GM12878 (cell line): ENCODE measurements around the gene GTSE1. TPM values are rescaled to one million over a fixed set of nuclear protein-coding genes. Genes with fewer than 3 reads are reported as not detected.
A peak's percentile ranks its signal among the peaks of the same experiment; 100 is the strongest.

ENCODE experiments used
- BHLHE40 ChIP-seq, 2 experiments: fragments of 450-650 bp in 1 of 2; IDR thresholded peaks; 2 replicates each; pipeline ENCODE4 v1.6.1; 2011 to 2017; ENCODE audit warnings: low read depth in 2 of 2, borderline replicate concordance in 1 of 2, improper control_type of control experiment in 1 of 2, low read length in 1 of 2, mild to moderate bottlenecking in 1 of 2
- CBX5 ChIP-seq: sonication (generic); IDR thresholded peaks from 2 replicates; pipeline ENCODE4 v1.6.1; 2016; ENCODE audit warnings: low read depth, moderate library complexity, mild to moderate bottlenecking, inconsistent platforms
- CREB1 ChIP-seq: IDR thresholded peaks from 2 replicates; pipeline ENCODE4 v1.6.1; 2012; ENCODE audit warnings: low read depth, mild to moderate bottlenecking, inconsistent platforms
- CREM ChIP-seq: IDR thresholded peaks from 2 replicates; pipeline ENCODE4 v1.6.1; 2014; ENCODE audit warnings: antibody characterized with exemption, low read depth
- ETV6 ChIP-seq, 2 experiments: fragments of 450-650 bp in 1 of 2; IDR thresholded peaks in 1 of 2; conservative IDR thresholded peaks in 1 of 2; 2 replicates each; pipeline ENCODE4 v1.6.1; 2014; ENCODE audit warnings: antibody characterized with exemption in 1 of 2, borderline replicate concordance in 1 of 2, low read depth in 1 of 2, mild to moderate bottlenecking in 1 of 2, moderate library complexity in 1 of 2
- GATAD2B ChIP-seq: fragments of 450-650 bp; conservative IDR thresholded peaks from 2 replicates; pipeline ENCODE4 v1.6.1; 2017; ENCODE audit warnings: low read depth, mild to moderate bottlenecking, moderate library complexity
- HSF1 ChIP-seq: fragments of 150-350 bp; IDR thresholded peaks from 2 replicates; pipeline ENCODE4 v1.6.1; 2014; ENCODE audit warnings: mild to moderate bottlenecking, low read depth, low read length
- NR2C2 ChIP-seq: IDR thresholded peaks from 2 replicates; pipeline ENCODE4 v1.6.1; 2011; ENCODE audit warnings: borderline replicate concordance, low read depth; ENCODE audit not compliant: control insufficient read depth, insufficient read length
- PBX3 ChIP-seq: IDR thresholded peaks from 2 replicates; pipeline ENCODE4 v1.6.1; 2011; ENCODE audit warnings: mild to moderate bottlenecking, low read depth, low read length, moderate library complexity; ENCODE audit not compliant: insufficient replicate concordance
- PKNOX1 ChIP-seq: fragments of 450-650 bp; IDR thresholded peaks from 2 replicates; pipeline ENCODE4 v1.6.1; 2016; ENCODE audit warnings: mild to moderate bottlenecking
- POLR2AphosphoS2 ChIP-seq: IDR thresholded peaks from 2 replicates; pipeline ENCODE4 v1.6.1; 2011; ENCODE audit warnings: low read depth, mild to moderate bottlenecking, low read length, improper control_type of control experiment, moderate library complexity
- SMAD1 ChIP-seq: fragments of 450-650 bp; IDR thresholded peaks from 2 replicates; pipeline ENCODE4 v1.6.1; 2018; ENCODE audit warnings: mild to moderate bottlenecking, low read depth; ENCODE audit not compliant: partially characterized antibody
- SMAD5 ChIP-seq: IDR thresholded peaks from 2 replicates; pipeline ENCODE4 v1.6.1; 2016; ENCODE audit warnings: antibody characterized with exemption, low read depth
- SMC3 ChIP-seq: IDR thresholded peaks from 2 replicates; pipeline ENCODE4 v1.6.1; 2011; ENCODE audit warnings: low read length, improper control_type of control experiment, borderline replicate concordance
- SREBF1 ChIP-seq: IDR thresholded peaks from 2 replicates; pipeline ENCODE4 v1.6.1; 2012; ENCODE audit warnings: mild to moderate bottlenecking, low read length
- SUPT20H ChIP-seq: IDR thresholded peaks from 2 replicates; pipeline ENCODE4 v1.6.1; 2011; ENCODE audit warnings: low read depth, mild to moderate bottlenecking, low read length, moderate library complexity, borderline replicate concordance; ENCODE audit not compliant: control insufficient read depth
- ZBTB11 ChIP-seq: fragments of 450-650 bp; formaldehyde crosslinking; IDR thresholded peaks from 2 replicates; pipeline ENCODE4 v1.5.0; 2022; ENCODE audit warnings: mild to moderate bottlenecking, missing genetic modification characterization
- polyA plus RNA-seq, 11 experiments: library from polyadenylated mRNA; depleted of rRNA in 4 of 11; unstranded in 6 of 11; stranded (reverse) in 5 of 11; fragments of >200 nt; fragmentation: Nextera tagmentation in 4 of 11; fragmentation: Illumina TruSeq in 1 of 11; extraction: Ambion mirVana in 4 of 11; extraction: Trizol in 1 of 11; gene quantifications; 1 replicate in 1 of 11; 2 replicates in 10 of 11; pipeline versions ENCODE4 v1.2.1 to v1.2.3, GENCODE V29; 2011 to 2016; ENCODE audit warnings: inconsistent platforms in 2 of 11, missing spikeins in 2 of 11, low read depth in 1 of 11
- total RNA-seq, 4 experiments: library from RNA; depleted of rRNA in 3 of 4; stranded (reverse); fragments of >200 nt in 3 of 4; fragmentation: Illumina TruSeq in 1 of 4; extraction: Trizol in 1 of 4; gene quantifications; 2 replicates each; pipeline versions ENCODE4 v1.2.1 to v1.2.3, GENCODE V29; 2013 to 2021
- TF ChIP-seq, protein P1 (sequence below): fragments of 450-650 bp; conservative IDR thresholded peaks from 2 replicates; pipeline ENCODE4 v1.6.1; 2017; ENCODE audit warnings: mild to moderate bottlenecking, moderate library complexity

The GTSE1 gene
- total and polyA plus RNA-seq, 10 of the 15 experiments (the other 5 are each of a cell fraction or from before 2014, with no cell fraction given) = 6.6 to 46.2 (median 32.3) TPM

DNA sequence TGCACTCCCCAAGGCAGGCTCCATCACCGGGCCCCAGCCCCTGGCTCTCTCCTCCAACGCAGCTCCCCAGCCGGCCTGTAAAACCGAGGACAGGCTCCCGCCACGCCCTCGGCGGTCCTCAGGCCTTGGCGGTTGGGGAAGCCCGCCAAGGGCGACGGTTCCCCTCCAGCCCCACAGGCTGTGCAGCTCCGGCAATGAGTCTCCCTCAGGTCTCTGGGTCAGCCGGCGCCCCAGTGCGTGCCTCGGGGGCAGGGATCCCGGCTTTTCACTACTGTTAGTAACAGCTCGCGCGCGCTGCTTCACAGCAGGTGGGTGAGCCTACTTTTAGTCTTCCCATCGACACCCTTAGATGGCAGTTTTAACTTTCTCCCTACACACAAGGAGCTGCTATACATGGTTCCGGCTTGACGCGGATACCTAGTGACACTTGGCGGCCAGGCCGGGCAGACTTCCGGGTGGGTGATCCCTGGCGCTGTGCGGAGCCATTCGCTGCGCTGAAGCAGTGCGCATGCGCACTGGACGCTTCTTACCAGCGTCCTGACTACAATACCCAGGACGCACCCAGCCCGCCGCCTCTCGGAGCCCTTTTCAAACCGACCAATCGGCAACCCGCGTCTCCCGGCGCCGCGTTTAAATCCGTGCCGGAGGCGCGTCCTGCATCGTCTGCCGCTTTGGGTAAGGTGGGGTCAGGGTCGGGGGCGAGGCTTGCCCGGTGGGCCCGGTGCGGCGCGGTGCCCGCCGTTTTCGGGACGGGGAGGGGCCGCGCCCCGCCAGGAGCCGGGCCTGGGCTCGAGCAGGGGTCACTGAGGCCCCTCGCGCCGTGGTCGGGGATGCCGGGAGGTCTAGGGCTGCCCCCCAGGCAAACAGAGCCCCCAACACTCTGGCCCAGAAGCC is at the start of gene GTSE1 (continued):
- TF ChIP-seq HSF1 = no peak
- TF ChIP-seq CREM = peak; percentile 59; the same call in 1 of the 2 replicates
- TF ChIP-seq SUPT20H = no peak
- TF ChIP-seq PBX3 = no peak
- TF ChIP-seq ZBTB11 (CRISPR knock-in tag) = peak; percentile 52
- peak; percentile 66 for TF ChIP-seq SREBF1
- peak; percentile 36; the same call in 1 of the 2 replicates for TF ChIP-seq PKNOX1
- no peak for TF ChIP-seq CBX5
- TF ChIP-seq, protein P1, sequence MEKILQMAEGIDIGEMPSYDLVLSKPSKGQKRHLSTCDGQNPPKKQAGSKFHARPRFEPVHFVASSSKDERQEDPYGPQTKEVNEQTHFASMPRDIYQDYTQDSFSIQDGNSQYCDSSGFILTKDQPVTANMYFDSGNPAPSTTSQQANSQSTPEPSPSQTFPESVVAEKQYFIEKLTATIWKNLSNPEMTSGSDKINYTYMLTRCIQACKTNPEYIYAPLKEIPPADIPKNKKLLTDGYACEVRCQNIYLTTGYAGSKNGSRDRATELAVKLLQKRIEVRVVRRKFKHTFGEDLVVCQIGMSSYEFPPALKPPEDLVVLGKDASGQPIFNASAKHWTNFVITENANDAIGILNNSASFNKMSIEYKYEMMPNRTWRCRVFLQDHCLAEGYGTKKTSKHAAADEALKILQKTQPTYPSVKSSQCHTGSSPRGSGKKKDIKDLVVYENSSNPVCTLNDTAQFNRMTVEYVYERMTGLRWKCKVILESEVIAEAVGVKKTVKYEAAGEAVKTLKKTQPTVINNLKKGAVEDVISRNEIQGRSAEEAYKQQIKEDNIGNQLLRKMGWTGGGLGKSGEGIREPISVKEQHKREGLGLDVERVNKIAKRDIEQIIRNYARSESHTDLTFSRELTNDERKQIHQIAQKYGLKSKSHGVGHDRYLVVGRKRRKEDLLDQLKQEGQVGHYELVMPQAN = peak; percentile 100
- no peak for TF ChIP-seq SMAD1
- TF ChIP-seq SMAD5 = peak; percentile 47; the same call in 1 of the 2 replicates
- peak in 1 of 2 experiments; percentile 47; a peak in 1 of 4 replicates for TF ChIP-seq BHLHE40 (IDR thresholded peaks at IDR 0.05; ENCODE audit: borderline replicate concordance in 1 of 2, low read depth in 2 of 2, low read length in 1 of 2)
- TF ChIP-seq NR2C2 = no peak
- TF ChIP-seq GATAD2B = peak; percentile 92
- TF ChIP-seq CREB1 = peak; percentile 71; the same call in 1 of the 2 replicates
- TF ChIP-seq POLR2AphosphoS2 = 0 out of 2 replicates have a peak, but pooled peaks have one; percentile 60
- no peak for TF ChIP-seq ETV6 (conservative IDR thresholded peaks at IDR 0.05 in 1 of 2, IDR thresholded peaks at IDR 0.05 in 1 of 2; ENCODE audit: borderline replicate concordance in 1 of 2, low read depth in 1 of 2)
- no peak for TF ChIP-seq SMC3
